ENCODE measurements around the gene LDB1. TPM values are rescaled to one million over a fixed set of nuclear protein-coding genes. Genes with fewer than 3 reads are reported as not detected.

Gene LDB1
- total and polyA plus RNA-seq, 2 of the 13 experiments (the other 11 are each of a cell fraction or from before 2014, with no cell fraction given) = 17.2 to 45.5 TPM

DNA sequence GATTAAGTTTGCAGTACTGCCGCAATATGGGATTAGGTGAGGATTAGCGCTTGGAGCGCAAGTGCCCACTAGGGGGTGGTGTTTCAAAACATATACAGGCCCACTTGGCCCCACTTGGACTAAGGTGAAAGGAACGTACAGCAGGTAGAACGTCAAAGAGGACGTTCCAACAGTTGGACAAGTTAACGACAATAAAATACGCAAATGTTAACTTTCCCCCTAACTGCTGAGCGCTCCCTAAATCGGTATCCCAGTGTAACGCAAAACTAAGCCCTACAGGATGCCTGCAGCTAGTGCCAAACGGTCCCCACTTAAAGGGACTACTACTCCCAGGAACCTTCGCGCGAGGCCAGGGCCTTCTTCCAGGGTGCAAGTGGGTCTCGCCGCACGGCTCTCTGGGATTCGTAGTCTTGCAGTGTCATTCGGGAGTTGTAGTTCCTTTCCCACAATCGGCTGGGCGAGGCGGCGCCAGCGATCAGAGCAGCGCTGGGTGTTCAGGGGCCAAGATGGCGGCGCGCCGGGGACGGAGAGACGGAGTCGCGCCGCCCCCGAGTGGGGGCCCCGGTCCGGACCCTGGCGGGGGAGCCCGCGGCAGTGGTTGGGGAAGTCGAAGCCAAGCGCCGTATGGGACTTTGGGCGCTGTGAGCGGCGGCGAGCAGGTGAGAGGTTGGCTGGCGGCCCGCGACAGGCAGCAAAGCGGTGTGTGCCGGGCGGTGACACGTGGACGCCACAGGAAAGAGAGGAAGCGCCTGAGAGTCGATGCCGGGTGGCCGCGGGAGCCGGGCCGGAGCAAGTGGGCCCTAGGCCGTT is 12.6 kb upstream of the LDB1 start, which contains the start of gene PPRC1 (continued):
- TF ChIP-seq FOXK1 (CRISPR knock-in tag; IDR thresholded peaks at IDR 0.05; ENCODE audit: borderline replicate concordance, low read depth) (peak; percentile 95; the same call in 1 of the 2 replicates), THYN1 (CRISPR knock-in tag; IDR thresholded peaks at IDR 0.05; ENCODE audit: borderline replicate concordance, low read depth) (no peak), MTF2 (CRISPR knock-in tag; IDR thresholded peaks at IDR 0.05; ENCODE audit: borderline replicate concordance) (0 out of 2 replicates have a peak, but pooled peaks have one; percentile 37), FOSL1 (CRISPR knock-in tag; IDR thresholded peaks at IDR 0.05; ENCODE audit: borderline replicate concordance) (no peak), ELF1 (CRISPR knock-in tag; IDR thresholded peaks at IDR 0.05) (peak; percentile 93), ZNF496 (CRISPR knock-in tag; IDR thresholded peaks at IDR 0.05; ENCODE audit: insufficient replicate concordance) (no peak), ZNF3 (CRISPR knock-in tag; IDR thresholded peaks at IDR 0.05) (no peak), ZNF335 (CRISPR knock-in tag; IDR thresholded peaks at IDR 0.05) (peak; percentile 97), ZNF891 (CRISPR knock-in tag; IDR thresholded peaks at IDR 0.05) (no peak), PAX8 (CRISPR knock-in tag; IDR thresholded peaks at IDR 0.05; ENCODE audit: borderline replicate concordance) (no peak; the same call in 1 of the 2 replicates), ZNF547 (CRISPR knock-in tag; IDR thresholded peaks at IDR 0.05) (peak; percentile 75), BATF2 (CRISPR knock-in tag; IDR thresholded peaks at IDR 0.05) (0 out of 2 replicates have a peak, but pooled peaks have one; percentile 35), ZNF614 (CRISPR knock-in tag; IDR thresholded peaks at IDR 0.05; ENCODE audit: borderline replicate concordance) (peak; percentile 78; the same call in 1 of the 2 replicates), RBFOX2 (IDR thresholded peaks at IDR 0.05; ENCODE audit: low read depth, low read length) (peak; percentile 95), IRF1 (CRISPR knock-in tag; IDR thresholded peaks at IDR 0.05; ENCODE audit: low read depth) (no peak), NFE2L1 (CRISPR knock-in tag; IDR thresholded peaks at IDR 0.05; ENCODE audit: borderline replicate concordance) (0 out of 2 replicates have a peak, but pooled peaks have one; percentile 45), NFYB (CRISPR knock-in tag; IDR thresholded peaks at IDR 0.05) (peak; percentile 72), ZNF264 (CRISPR knock-in tag; IDR thresholded peaks at IDR 0.05) (no peak), ZBTB7B (CRISPR knock-in tag; IDR thresholded peaks at IDR 0.05) (peak; percentile 20; the same call in 1 of the 2 replicates), SNRNP70 (IDR thresholded peaks at IDR 0.05; ENCODE audit: low read depth, low read length) (no peak), ZNF253 (CRISPR knock-in tag; IDR thresholded peaks at IDR 0.05; ENCODE audit: borderline replicate concordance) (no peak), ELF4 (CRISPR knock-in tag; IDR thresholded peaks at IDR 0.05; ENCODE audit: borderline replicate concordance) (no peak; the same call in 1 of the 2 replicates), ASH2L (IDR thresholded peaks at IDR 0.05; ENCODE audit: insufficient read length, low read depth, low read length) (peak; percentile 86), REXO4 (CRISPR knock-in tag; IDR thresholded peaks at IDR 0.05; ENCODE audit: borderline replicate concordance) (no peak), ZMYM2 (CRISPR knock-in tag; IDR thresholded peaks at IDR 0.05) (peak; percentile 85)
- TF ChIP-seq, protein P1, sequence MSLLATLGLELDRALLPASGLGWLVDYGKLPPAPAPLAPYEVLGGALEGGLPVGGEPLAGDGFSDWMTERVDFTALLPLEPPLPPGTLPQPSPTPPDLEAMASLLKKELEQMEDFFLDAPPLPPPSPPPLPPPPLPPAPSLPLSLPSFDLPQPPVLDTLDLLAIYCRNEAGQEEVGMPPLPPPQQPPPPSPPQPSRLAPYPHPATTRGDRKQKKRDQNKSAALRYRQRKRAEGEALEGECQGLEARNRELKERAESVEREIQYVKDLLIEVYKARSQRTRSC (CRISPR knock-in tag; IDR thresholded peaks at IDR 0.05; ENCODE audit: low read depth) = no peak
- TF ChIP-seq, protein P2, sequence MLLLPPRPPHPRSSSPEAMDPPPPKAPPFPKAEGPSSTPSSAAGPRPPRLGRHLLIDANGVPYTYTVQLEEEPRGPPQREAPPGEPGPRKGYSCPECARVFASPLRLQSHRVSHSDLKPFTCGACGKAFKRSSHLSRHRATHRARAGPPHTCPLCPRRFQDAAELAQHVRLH (CRISPR knock-in tag; IDR thresholded peaks at IDR 0.05; ENCODE audit: borderline replicate concordance, low read depth) = 0 out of 2 replicates have a peak, but pooled peaks have one; percentile 42
